Esophagus squamous epithelium (tissue), 5 donors: ENCODE results near the gene WWOX. TPM values are rescaled to one million over a fixed set of nuclear protein-coding genes. Genes with fewer than 3 reads are reported as not detected.

Experiments
- DNase-seq: peaks from one replicate; lab custom pipeline; 2025; lab: John Stamatoyannopoulos, UW
- H3K27ac ChIP-seq, 4 donors: fragments of 200-600 bp; sonication (generic); one replicate each; pipeline ENCODE4 v1.5.1; 2016 to 2019; ENCODE audit warnings: mild to moderate bottlenecking in 1 of 4
- H3K27me3 ChIP-seq, 4 donors: fragments of 200-600 bp; sonication (generic); 1 replicate in 3 of 4; 2 replicates in 1 of 4; pipeline versions ENCODE4 v1.5.1 to v1.6.0; 2017 to 2021; ENCODE audit warnings: antibody characterized with exemption in 1 of 4
- H3K36me3 ChIP-seq, 3 donors: fragments of 200-600 bp; sonication (generic); one replicate each; pipeline ENCODE4 v1.5.1; 2016 to 2019
- H3K4me1 ChIP-seq, 3 donors: fragments of 200-600 bp; sonication (generic); one replicate each; pipeline ENCODE4 v1.5.1; 2017 to 2019
- H3K4me3 ChIP-seq, 4 donors: fragments of 200-600 bp; sonication (generic); 1 replicate in 3 of 4; 2 replicates in 1 of 4; pipeline ENCODE4 v1.5.1; 2016 to 2019; ENCODE audit warnings: mild to moderate bottlenecking in 2 of 4, moderate library complexity in 1 of 4
- H3K9me3 ChIP-seq, 3 donors: fragments of 200-600 bp; sonication (generic); one replicate each; pipeline ENCODE4 v1.5.1; 2016 to 2019
- POLR2A ChIP-seq, 4 donors: fragments of 450-650 bp; IDR thresholded peaks; one replicate each; pipeline ENCODE4 v1.6.1; 2017; ENCODE audit warnings: antibody characterized with exemption in 4 of 4, mild to moderate bottlenecking in 4 of 4, moderate library complexity in 3 of 4
- WGBS, 2 donors: methylation state at CpG; one replicate each; pipeline ENCODE4 v1.1.5; 2018; 5-methylcytosine and 5-hydroxymethylcytosine counted together
- intact Hi-C: fragments of 100-400 bp; cut with DNase I; formaldehyde crosslinking; loops from one replicate; pipeline ENCODE4 v1.15.0; 2022
- total RNA-seq, 4 donors: library from RNA; depleted of rRNA; stranded (reverse); fragments of >200 nt; gene quantifications; one replicate each; pipeline ENCODE4 v1.1.0, GENCODE V29; 2016
- TF ChIP-seq, protein P1 (sequence below), 6 experiments: fragments of 450-650 bp in 4 of 6; fragments of 200-600 bp in 2 of 6; sonication (generic) in 2 of 6; IDR thresholded peaks; one replicate each; pipeline ENCODE4 v1.5.1; 2016 to 2019; ENCODE audit warnings: antibody characterized with exemption in 6 of 6, mild to moderate bottlenecking in 4 of 6, moderate library complexity in 4 of 6
- donor health status: DM: yes; HTN: yes; CAD: no.

Gene WWOX
- total RNA-seq, 4 donors from 2014 or later: 20.9 to 31.1 (median 27.5) TPM

DNA sequence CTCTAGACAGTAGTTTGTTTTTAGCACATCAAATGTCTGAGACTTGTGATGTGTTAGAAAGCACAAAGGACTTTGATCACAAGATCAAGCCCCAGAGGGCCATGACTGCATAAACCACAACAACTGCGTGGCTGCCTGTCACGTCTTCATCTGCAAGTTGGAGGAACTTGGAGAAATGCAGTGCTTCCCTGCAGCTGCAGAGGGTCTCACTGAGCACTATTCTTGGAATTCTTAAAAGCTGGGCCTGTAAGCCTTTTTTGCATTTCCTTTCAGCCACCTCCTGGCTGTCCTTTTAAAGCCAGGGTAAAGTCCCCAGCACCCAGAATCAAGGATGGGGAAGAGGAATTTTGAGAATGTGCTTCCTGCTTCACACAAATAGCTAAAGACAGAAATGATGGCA is 1069.8 kb downstream of the WWOX start:
- Histone ChIP-seq H3K4me1 (peaks cover 0 to 17% (median 12%) of the 10 kb centered on the region in 3 donors), H3K27ac (no peak overlapping the region), H3K36me3 (no peaks in the 10 kb centered on the region), H3K27me3 (no peaks in the 10 kb centered on the region), H3K9me3 (peaks cover 0 to 7% (median 0%) of the 10 kb centered on the region in 3 donors), H3K4me3 (no peak overlapping the region)
- 26 to 56% methylated on average over 2 of the region's 2 CpGs for WGBS, 2 donors
- intact Hi-C loops: no loop called here
- TF ChIP-seq POLR2A (IDR thresholded peaks at IDR 0.05): no peak
- TF ChIP-seq, protein P1, sequence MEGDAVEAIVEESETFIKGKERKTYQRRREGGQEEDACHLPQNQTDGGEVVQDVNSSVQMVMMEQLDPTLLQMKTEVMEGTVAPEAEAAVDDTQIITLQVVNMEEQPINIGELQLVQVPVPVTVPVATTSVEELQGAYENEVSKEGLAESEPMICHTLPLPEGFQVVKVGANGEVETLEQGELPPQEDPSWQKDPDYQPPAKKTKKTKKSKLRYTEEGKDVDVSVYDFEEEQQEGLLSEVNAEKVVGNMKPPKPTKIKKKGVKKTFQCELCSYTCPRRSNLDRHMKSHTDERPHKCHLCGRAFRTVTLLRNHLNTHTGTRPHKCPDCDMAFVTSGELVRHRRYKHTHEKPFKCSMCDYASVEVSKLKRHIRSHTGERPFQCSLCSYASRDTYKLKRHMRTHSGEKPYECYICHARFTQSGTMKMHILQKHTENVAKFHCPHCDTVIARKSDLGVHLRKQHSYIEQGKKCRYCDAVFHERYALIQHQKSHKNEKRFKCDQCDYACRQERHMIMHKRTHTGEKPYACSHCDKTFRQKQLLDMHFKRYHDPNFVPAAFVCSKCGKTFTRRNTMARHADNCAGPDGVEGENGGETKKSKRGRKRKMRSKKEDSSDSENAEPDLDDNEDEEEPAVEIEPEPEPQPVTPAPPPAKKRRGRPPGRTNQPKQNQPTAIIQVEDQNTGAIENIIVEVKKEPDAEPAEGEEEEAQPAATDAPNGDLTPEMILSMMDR (IDR thresholded peaks at IDR 0.05): no peak
- DNase-seq: no peak

- DNase-seq: no peak
- no peak overlapping the region for H3K4me3 ChIP-seq
- H3K4me1 ChIP-seq: peaks cover 0 to 17% (median 12%) of the 10 kb centered on the region in 3 donors
- no peak overlapping the region for H3K27ac ChIP-seq
- no peaks in the 10 kb centered on the region for H3K27me3 ChIP-seq
- WGBS, 2 donors: 59 to 60% methylated on average over 7 of the region's 7 CpGs
- H3K9me3 ChIP-seq: peaks cover 0 to 9% (median 0%) of the 10 kb centered on the region in 3 donors
- intact Hi-C loops: no loop called here
- H3K36me3 ChIP-seq: no peaks in the 10 kb centered on the region
- no peak for TF ChIP-seq POLR2A (IDR thresholded peaks at IDR 0.05)
- TF ChIP-seq, protein P1 (IDR thresholded peaks at IDR 0.05): no peak
Observed at GRCh38 chr16:79170555-79171246, 1071.2 kb downstream of the WWOX start.

- no peak overlapping the region for H3K4me3 ChIP-seq
- DNase-seq: no peak
- no peaks in the 10 kb centered on the region for H3K27me3 ChIP-seq
- H3K4me1 ChIP-seq: peaks cover 0 to 17% (median 12%) of the 10 kb centered on the region in 3 donors
- H3K9me3 ChIP-seq: peaks cover 0 to 14% (median 0%) of the 10 kb centered on the region in 3 donors
- TF ChIP-seq, protein P1 (IDR thresholded peaks at IDR 0.05): no peak
- TF ChIP-seq POLR2A (IDR thresholded peaks at IDR 0.05): no peak
- intact Hi-C loops: no loop called here
- no peaks in the 10 kb centered on the region for H3K36me3 ChIP-seq
- 74 to 80% methylated on average over 4 of the region's 4 CpGs for WGBS, 2 donors
- H3K27ac ChIP-seq: no peak overlapping the region
Observed at GRCh38 chr16:79171504-79171903, 1072.0 kb downstream of the WWOX start.

DNA sequence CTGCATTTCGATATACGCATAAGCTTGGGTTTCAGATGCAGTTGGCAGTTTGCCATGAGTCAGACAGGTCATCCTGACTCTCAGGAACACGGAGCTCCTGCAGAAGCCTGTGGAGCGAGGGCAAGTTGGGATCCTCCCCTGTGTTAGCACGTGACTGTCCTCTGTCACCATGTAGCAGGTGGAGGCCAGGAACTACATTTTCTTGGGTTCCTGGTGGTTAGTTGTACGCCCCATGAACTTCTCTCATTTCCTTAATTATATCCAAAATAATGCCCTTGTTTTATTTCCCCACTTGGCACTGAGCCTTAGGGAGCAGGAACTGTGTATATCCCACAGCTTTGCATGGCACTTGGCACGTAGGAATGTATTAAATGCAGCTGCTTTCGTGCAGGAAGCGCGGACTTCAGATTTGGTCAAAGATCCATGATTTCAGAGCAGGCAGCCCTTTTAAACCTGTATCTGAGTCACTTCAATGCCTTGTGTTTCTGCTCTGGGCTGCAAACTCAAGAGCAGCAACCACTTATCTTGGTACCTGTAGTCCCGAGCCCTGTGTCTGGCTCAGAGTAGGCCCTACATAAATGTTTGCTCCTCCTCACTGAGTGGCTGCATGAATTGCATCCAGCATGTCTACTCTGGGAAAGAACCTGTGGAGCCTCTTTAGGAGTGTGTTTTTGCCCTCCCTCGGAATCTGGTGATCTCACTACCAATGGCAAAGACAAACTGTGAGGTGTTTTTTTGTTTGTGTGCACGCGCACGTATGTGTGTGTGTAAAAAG is 1072.7 kb downstream of the WWOX start:
- 68 to 85% methylated on average over 10 to 15 of the region's 15 CpGs for WGBS, 2 donors
- H3K4me3 ChIP-seq: no peak overlapping the region
- no peak overlapping the region for H3K27ac ChIP-seq
- no peak for DNase-seq
- intact Hi-C loops: no loop called here
- no peaks in the 10 kb centered on the region for H3K27me3 ChIP-seq
- peaks cover 0 to 17% (median 12%) of the 10 kb centered on the region in 3 donors for H3K4me1 ChIP-seq
- TF ChIP-seq POLR2A (IDR thresholded peaks at IDR 0.05): no peak
- TF ChIP-seq, protein P1 (IDR thresholded peaks at IDR 0.05): no peak
- peaks cover 0 to 14% (median 0%) of the 10 kb centered on the region in 3 donors for H3K9me3 ChIP-seq
- H3K36me3 ChIP-seq: no peaks in the 10 kb centered on the region
